Glutamatergic neuron (in vitro differentiated cells): ENCODE data around the gene CDH23. TPM values are rescaled to one million over a fixed set of nuclear protein-coding genes. Genes with fewer than 3 reads are reported as not detected.

ENCODE experiments used
- DNase-seq: peaks from one replicate; pipeline ENCODE4 v3.0.0; 2022
- H3K27ac Mint-ChIP-seq: one replicate; pipeline ENCODE4 v1.8.0; 2020; ENCODE audit warnings: mild to moderate bottlenecking, mixed read lengths, inconsistent platforms; ENCODE audit not compliant: unreplicated experiment
- H3K27me3 Mint-ChIP-seq: one replicate; pipeline ENCODE4 v1.8.0; 2020; ENCODE audit warnings: mild to moderate bottlenecking, moderate library complexity, mixed read lengths, inconsistent platforms; ENCODE audit not compliant: unreplicated experiment
- H3K36me3 Mint-ChIP-seq: one replicate; pipeline ENCODE4 v1.8.0; 2020; ENCODE audit warnings: mild to moderate bottlenecking, mixed read lengths, inconsistent platforms; ENCODE audit not compliant: unreplicated experiment
- H3K4me1 Mint-ChIP-seq: one replicate; pipeline ENCODE4 v1.8.0; 2020; ENCODE audit warnings: mild to moderate bottlenecking, low read depth, mixed read lengths, inconsistent platforms; ENCODE audit not compliant: unreplicated experiment
- H3K4me3 Mint-ChIP-seq: one replicate; pipeline ENCODE4 v1.8.0; 2020; ENCODE audit warnings: mild to moderate bottlenecking, mixed read lengths, inconsistent platforms; ENCODE audit not compliant: unreplicated experiment
- H3K9me3 Mint-ChIP-seq: one replicate; pipeline ENCODE4 v1.8.0; 2020; ENCODE audit warnings: mild to moderate bottlenecking, moderate library complexity, mixed read lengths, inconsistent platforms; ENCODE audit not compliant: unreplicated experiment
- CTCF ChIP-seq: fragments of 200-600 bp; sonication (generic); IDR thresholded peaks from one replicate; pipeline ENCODE4 v1.5.0; 2021; ENCODE audit not compliant: partially characterized antibody, unreplicated experiment
- total RNA-seq: library from RNA; stranded (reverse); fragmentation: NEBNext Ultra II Directional; extraction: Animal tissue kit (Norgen Biotek cat#: 25700); gene quantifications from one replicate; pipeline ENCODE4 v1.2.1, GENCODE V29; 2021; ENCODE audit not compliant: unreplicated experiment

The CDH23 gene
- total RNA-seq, 1 donor from 2014 or later: 2.0 TPM

GRCh38 chr10:71724539-71724938 is 327.8 kb downstream of the CDH23 start:
- H3K27me3 Mint-ChIP-seq: peaks cover 10% of the 10 kb centered on the region

GRCh38 chr10:71725249-71725648 is 328.5 kb downstream of the CDH23 start:
- H3K4me1 Mint-ChIP-seq: peaks cover 21% of the 10 kb centered on the region
- H3K36me3 Mint-ChIP-seq: peaks cover 10% of the 10 kb centered on the region
- peaks cover 2% of the 10 kb centered on the region for H3K9me3 Mint-ChIP-seq
- TF ChIP-seq CTCF: no peak
- peaks cover 10% of the 10 kb centered on the region for H3K27me3 Mint-ChIP-seq
- no peak overlapping the region for H3K27ac Mint-ChIP-seq
- no peak for DNase-seq
- no peak overlapping the region for H3K4me3 Mint-ChIP-seq

More at GRCh38 chr10:71724539-71724938, 327.8 kb downstream of the CDH23 start:
- no peak for DNase-seq
- Mint-ChIP-seq H3K4me3 (no peak overlapping the region), H3K36me3 (peaks cover 10% of the 10 kb centered on the region), H3K4me1 (peaks cover 21% of the 10 kb centered on the region), H3K27ac (no peak overlapping the region), H3K9me3 (peaks cover 2% of the 10 kb centered on the region)
- no peak for TF ChIP-seq CTCF

GRCh38 chr10:71725998-71726579 is 329.4 kb downstream of the CDH23 start:
- TF ChIP-seq CTCF: peak; percentile 53
- Mint-ChIP-seq H3K36me3 (peaks cover 10% of the 10 kb centered on the region), H3K4me3 (peak overlapping the region; percentile 34), H3K27me3 (peaks cover 8% of the 10 kb centered on the region), H3K4me1 (peaks cover 21% of the 10 kb centered on the region), H3K9me3 (peaks cover 2% of the 10 kb centered on the region), H3K27ac (no peak overlapping the region)
- DNase-seq: no peak

GRCh38 chr10:71726580-71727104 is 329.9 kb downstream of the CDH23 start:
- H3K36me3 Mint-ChIP-seq: peaks cover 9% of the 10 kb centered on the region
- DNase-seq: no peak
- peaks cover 8% of the 10 kb centered on the region for H3K27me3 Mint-ChIP-seq
- H3K4me1 Mint-ChIP-seq: peaks cover 21% of the 10 kb centered on the region
- peaks cover 2% of the 10 kb centered on the region for H3K9me3 Mint-ChIP-seq
- TF ChIP-seq CTCF: no peak
- H3K27ac Mint-ChIP-seq: no peak overlapping the region
- no peak overlapping the region for H3K4me3 Mint-ChIP-seq

GRCh38 chr10:71727105-71727737 is 330.5 kb downstream of the CDH23 start:
- TF ChIP-seq CTCF: no peak
- DNase-seq: no peak
- peaks cover 21% of the 10 kb centered on the region for H3K4me1 Mint-ChIP-seq
- no peak overlapping the region for H3K4me3 Mint-ChIP-seq
- H3K27me3 Mint-ChIP-seq: peaks cover 5% of the 10 kb centered on the region
- H3K9me3 Mint-ChIP-seq: peaks cover 2% of the 10 kb centered on the region
- H3K36me3 Mint-ChIP-seq: peaks cover 5% of the 10 kb centered on the region
- H3K27ac Mint-ChIP-seq: peak overlapping the region; percentile 78
